Motor neuron (in vitro differentiated cells): ENCODE data around the gene SRD5A2. TPM values are rescaled to one million over a fixed set of nuclear protein-coding genes. Genes with fewer than 3 reads are reported as not detected.

Experiments
- ATAC-seq, 8 experiments: fragments of 200-7000 bp; cut with Tn5 transposase; replicated peaks in 6 of 8; 2 replicates each; pipeline ENCODE4 v1.8.0; 2021; ENCODE audit warnings: mild to moderate bottlenecking in 8 of 8, moderate library complexity in 8 of 8
- H3K27ac ChIP-seq, 2 donors: fragments of 250-450 bp; sonication (Bioruptor Pico); 2 replicates each; pipeline ENCODE4 v1.9.0; 2021; ENCODE audit warnings: antibody characterized with exemption in 2 of 2, mild to moderate bottlenecking in 2 of 2, moderate library complexity in 1 of 2
- H3K4me1 ChIP-seq, 2 donors: fragments of 250-450 bp; sonication (Bioruptor Pico); replicated peaks in 1 of 2; 2 replicates each; pipeline ENCODE4 v1.6.1; 2021; ENCODE audit warnings: antibody characterized with exemption in 2 of 2, mild to moderate bottlenecking in 2 of 2, moderate library complexity in 1 of 2
- H3K4me3 ChIP-seq, 5 donors: fragments of 250-450 bp; sonication (Bioruptor Pico); 2 replicates each; pipeline ENCODE4 v1.9.0; 2021; ENCODE audit warnings: antibody characterized with exemption in 5 of 5, mild to moderate bottlenecking in 5 of 5, moderate library complexity in 4 of 5
- WGBS, 10 experiments: fragments of 450-650 bp; shearing (Covaris generic); methylation state at CpG; one replicate each; pipeline ENCODE4 v1.0.0; 2022; 5-methylcytosine and 5-hydroxymethylcytosine counted together
- in situ Hi-C, 9 experiments: fragments of 400-800 bp; cut with MboI; loops; one replicate each; pipeline ENCODE4 v1.15.0; 2021; ENCODE audit warnings: low sequenced_read_pairs in 9 of 9, low pct_unique_long_range_greater_than_20kb in 2 of 9; ENCODE audit not compliant: unreplicated experiment in 9 of 9
- total RNA-seq, 8 experiments: library from RNA; unstranded; fragments of 300-600 nt; gene quantifications; 2 replicates each; pipeline versions ENCODE4 v1.2.3 to v1.2.4, GENCODE V29; 2022

Gene SRD5A2
- total RNA-seq, 8 experiments from 2014 or later = 0.05 to 0.19 (median 0.09) TPM; not detected in 2

GRCh38 chr2:31483246-31483645 lies 97.5 kb downstream of the SRD5A2 start:
- Histone ChIP-seq H3K4me1 (no peaks in the 10 kb centered on the region), H3K27ac (no peak overlapping the region), H3K4me3 (no peak overlapping the region)
- no peak for ATAC-seq
- in situ Hi-C loops = no loop called here
- 17 to 63% (median 46%) methylated on average over 1 to 2 of the region's 2 CpGs; no CpG with 5 or more reads in 2 of the 10 experiments for WGBS, 10 experiments

- no peak overlapping the region for H3K4me3 ChIP-seq
- H3K4me1 ChIP-seq = no peaks in the 10 kb centered on the region
- H3K27ac ChIP-seq = no peak overlapping the region
- in situ Hi-C loops = no loop called here
- ATAC-seq = no peak
- WGBS, 10 experiments = 0 to 100% (median 79%) methylated on average over 1 to 2 of the region's 2 CpGs
Measured at GRCh38 chr2:31476511-31477180, 104.1 kb downstream of the SRD5A2 start.

GRCh38 chr2:31475692-31476091 lies 105.0 kb downstream of the SRD5A2 start:
- in situ Hi-C loops = no loop called here
- ATAC-seq = peak in 2 of 8 experiments; percentile 34 to 57
- 0 to 57% (median 20%) methylated on average over 1 of the region's 1 CpG; no CpG with 5 or more reads in 4 of the 10 experiments for WGBS, 10 experiments
- Histone ChIP-seq H3K27ac (no peak overlapping the region), H3K4me3 (no peak overlapping the region), H3K4me1 (no peaks in the 10 kb centered on the region)

- 0 to 50% (median 17%) methylated on average over 1 of the region's 1 CpG; no CpG with 5 or more reads in 1 of the 10 experiments for WGBS, 10 experiments
- H3K27ac ChIP-seq = no peak overlapping the region
- in situ Hi-C loops = no loop called here
- no peak overlapping the region for H3K4me3 ChIP-seq
- no peak for ATAC-seq
- H3K4me1 ChIP-seq = no peaks in the 10 kb centered on the region
Measured at GRCh38 chr2:31474296-31474695, 106.4 kb downstream of the SRD5A2 start.

Other genes starting within 250 kb of the SRD5A2 start
- under 1 TPM in 6 of 8 experiments, not detected in 2; 0.10 to 0.57 (median 0.40) TPM for gene XDH, start 166.2 kb downstream of the SRD5A2 start, total RNA-seq